Astrocyte (in vitro differentiated cells and primary cell): Measurements from ENCODE around the gene FCMR. TPM values are rescaled to one million over a fixed set of nuclear protein-coding genes. Genes with fewer than 3 reads are reported as not detected.

Source experiments
- DNase-seq: peaks from one replicate; pipeline ENCODE4 v3.0.0-alpha.2; 2010; ENCODE audit warnings: low read depth
- FAIRE-seq: peaks from 2 replicates; lab custom pipeline; 2011; peaks lifted over from hg19 to GRCh38; lab: Jason Lieb, UNC
- H2AFZ ChIP-seq: 2 replicates; pipeline ENCODE4 v1.6.0; 2012; ENCODE audit warnings: low read depth, low read length, inconsistent platforms
- H3K27ac ChIP-seq: 2 replicates; pipeline ENCODE4 v1.5.1; 2011; ENCODE audit warnings: low read depth, low read length, inconsistent platforms
- H3K27me3 ChIP-seq: 2 replicates; pipeline ENCODE4 v1.6.0; 2011; ENCODE audit warnings: low read length, inconsistent platforms; ENCODE audit not compliant: insufficient read depth
- H3K36me3 ChIP-seq: 2 replicates; pipeline ENCODE4 v1.5.1; 2011; ENCODE audit warnings: low read length, inconsistent platforms; ENCODE audit not compliant: insufficient read depth
- H3K4me1 ChIP-seq: 2 replicates; pipeline ENCODE4 v1.5.1; 2011; ENCODE audit warnings: low read length, inconsistent platforms; ENCODE audit not compliant: insufficient read depth
- H3K4me2 ChIP-seq: 2 replicates; pipeline ENCODE4 v1.6.0; 2012; ENCODE audit warnings: low read length, inconsistent platforms
- H3K4me3 ChIP-seq: 2 replicates; pipeline ENCODE4 v1.5.1; 2011; ENCODE audit warnings: low read depth, mild to moderate bottlenecking, low read length, inconsistent platforms; ENCODE audit not compliant: insufficient read depth
- H3K79me2 ChIP-seq: 2 replicates; pipeline ENCODE4 v1.6.0; 2012; ENCODE audit warnings: mild to moderate bottlenecking, low read length, inconsistent platforms; ENCODE audit not compliant: insufficient read depth
- H3K9ac ChIP-seq: 2 replicates; pipeline ENCODE4 v1.6.0; 2012; ENCODE audit warnings: mild to moderate bottlenecking, low read length, inconsistent platforms
- H3K9me3 ChIP-seq: 2 replicates; pipeline ENCODE4 v1.5.1; 2012; ENCODE audit warnings: low read depth, mild to moderate bottlenecking, low read length, inconsistent platforms; ENCODE audit not compliant: insufficient read depth
- H4K20me1 ChIP-seq: 2 replicates; pipeline ENCODE4 v1.6.0; 2012; ENCODE audit warnings: low read length, inconsistent platforms; ENCODE audit not compliant: insufficient read depth
- H3K27ac Mint-ChIP-seq: one replicate; pipeline ENCODE4 v1.8.0; 2021; ENCODE audit warnings: mild to moderate bottlenecking, mixed read lengths; ENCODE audit not compliant: unreplicated experiment
- H3K27me3 Mint-ChIP-seq: one replicate; pipeline ENCODE4 v1.8.0; 2021; ENCODE audit warnings: low read depth, mixed read lengths; ENCODE audit not compliant: unreplicated experiment
- H3K36me3 Mint-ChIP-seq: one replicate; pipeline ENCODE4 v1.8.0; 2021; ENCODE audit warnings: low read depth, mixed read lengths; ENCODE audit not compliant: unreplicated experiment
- H3K4me1 Mint-ChIP-seq: one replicate; pipeline ENCODE4 v1.8.0; 2021; ENCODE audit warnings: low read depth, mixed read lengths; ENCODE audit not compliant: unreplicated experiment
- H3K4me3 Mint-ChIP-seq: one replicate; pipeline ENCODE4 v1.8.0; 2021; ENCODE audit warnings: mild to moderate bottlenecking, moderate library complexity, mixed read lengths; ENCODE audit not compliant: unreplicated experiment
- H3K9me3 Mint-ChIP-seq: one replicate; pipeline ENCODE4 v1.8.0; 2021; ENCODE audit warnings: mild to moderate bottlenecking, mixed read lengths; ENCODE audit not compliant: unreplicated experiment
- CTCF ChIP-seq: IDR thresholded peaks from 2 replicates; pipeline ENCODE4 v1.5.1; 2011; ENCODE audit warnings: low read depth, mild to moderate bottlenecking, inconsistent platforms, low read length, moderate library complexity; ENCODE audit not compliant: insufficient read depth
- EZH2 ChIP-seq: IDR thresholded peaks from 2 replicates; pipeline ENCODE4 v1.6.1; 2012; ENCODE audit warnings: mild to moderate bottlenecking, low read length, inconsistent platforms; ENCODE audit not compliant: insufficient read depth
- total RNA-seq: library from RNA; stranded (reverse); gene quantifications from 2 replicates; pipeline ENCODE4 v1.2.1, GENCODE V29; 2021

The FCMR gene
- total RNA-seq, 1 donor from 2014 or later: 0.73 TPM

- Histone ChIP-seq H3K9ac (no peak overlapping the region), H4K20me1 (no peaks in the 10 kb centered on the region), H3K4me2 (no peak overlapping the region), H3K27me3 (peaks cover under 1% of the 10 kb centered on the region), H3K4me1 (peaks cover 14% of the 10 kb centered on the region), H2AFZ (no peak overlapping the region), H3K79me2 (no peaks in the 10 kb centered on the region), H3K9me3 (no peaks in the 10 kb centered on the region), H3K4me3 (no peak overlapping the region), H3K27ac (no peak overlapping the region), H3K36me3 (no peaks in the 10 kb centered on the region)
- Mint-ChIP-seq H3K27me3 (peaks cover 22% of the 10 kb centered on the region), H3K36me3 (peaks cover under 1% of the 10 kb centered on the region), H3K4me1 (peaks cover 26% of the 10 kb centered on the region), H3K27ac (no peak overlapping the region), H3K4me3 (no peak overlapping the region), H3K9me3 (peaks cover 2% of the 10 kb centered on the region)
- DNase-seq (no peak), FAIRE-seq (no peak)
- no peak for TF ChIP-seq CTCF
- TF ChIP-seq EZH2: no peak
Observed at GRCh38 chr1:206903687-206904086, 18.1 kb downstream of the FCMR start.

- Histone ChIP-seq H3K4me2 (no peak overlapping the region), H3K4me1 (peaks cover 22% of the 10 kb centered on the region), H4K20me1 (no peaks in the 10 kb centered on the region), H3K9ac (no peak overlapping the region), H3K27me3 (no peaks in the 10 kb centered on the region), H3K27ac (no peak overlapping the region), H3K4me3 (no peak overlapping the region), H3K36me3 (no peaks in the 10 kb centered on the region), H3K79me2 (no peaks in the 10 kb centered on the region), H3K9me3 (no peaks in the 10 kb centered on the region), H2AFZ (no peak overlapping the region)
- DNase-seq (no peak), FAIRE-seq (no peak)
- H3K9me3 Mint-ChIP-seq: no peaks in the 10 kb centered on the region
- H3K4me3 Mint-ChIP-seq: no peak overlapping the region
- peaks cover 16% of the 10 kb centered on the region for H3K27me3 Mint-ChIP-seq
- H3K36me3 Mint-ChIP-seq: no peaks in the 10 kb centered on the region
- peaks cover 35% of the 10 kb centered on the region for H3K4me1 Mint-ChIP-seq
- H3K27ac Mint-ChIP-seq: no peak overlapping the region
- TF ChIP-seq CTCF (no peak), EZH2 (no peak)
Observed at GRCh38 chr1:206902702-206903101, 19.0 kb downstream of the FCMR start.

DNA sequence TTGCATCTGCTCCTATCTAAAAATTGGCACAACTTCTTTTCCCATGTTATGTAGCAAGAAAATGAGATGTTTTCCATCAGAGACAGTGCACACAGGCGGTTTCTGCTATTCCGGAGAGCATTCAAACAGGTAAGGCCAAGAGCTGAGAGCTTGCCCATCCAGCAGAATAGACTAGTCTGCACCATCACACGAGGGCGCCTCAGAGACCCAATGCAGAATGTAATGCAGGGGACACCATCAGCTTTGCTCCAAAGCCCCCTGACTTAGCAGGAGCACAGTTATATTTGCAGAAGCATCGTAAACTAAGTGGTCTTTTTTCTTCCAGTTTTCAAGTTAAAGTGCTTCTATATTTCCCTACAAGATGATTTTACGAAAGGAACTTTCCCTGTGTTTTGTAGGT, 19.8 kb downstream of the FCMR start:
- no peak for FAIRE-seq
- no peak overlapping the region for H3K4me3 Mint-ChIP-seq
- H3K9me3 ChIP-seq: no peaks in the 10 kb centered on the region
- no peaks in the 10 kb centered on the region for H3K79me2 ChIP-seq
- H3K4me3 ChIP-seq: no peak overlapping the region
- no peaks in the 10 kb centered on the region for H3K36me3 Mint-ChIP-seq
- H3K9ac ChIP-seq: no peak overlapping the region
- DNase-seq: no peak
- no peak for TF ChIP-seq CTCF
- TF ChIP-seq EZH2: no peak
- no peak overlapping the region for H3K4me2 ChIP-seq
- no peaks in the 10 kb centered on the region for H3K9me3 Mint-ChIP-seq
- no peak overlapping the region for H2AFZ ChIP-seq
- H3K36me3 ChIP-seq: no peaks in the 10 kb centered on the region
- peaks cover 41% of the 10 kb centered on the region for H3K4me1 Mint-ChIP-seq
- no peak overlapping the region for H3K27ac ChIP-seq
- H3K27ac Mint-ChIP-seq: no peak overlapping the region
- peaks cover 22% of the 10 kb centered on the region for H3K4me1 ChIP-seq
- H3K27me3 ChIP-seq: no peaks in the 10 kb centered on the region
- no peaks in the 10 kb centered on the region for H4K20me1 ChIP-seq
- peaks cover 16% of the 10 kb centered on the region for H3K27me3 Mint-ChIP-seq
